ENCODE data around the gene ZNF613.
"Not testable (repeated sequence)": the region's sequence is repeated elsewhere in the genome, so short reads cannot be mapped to it uniquely, and the experiment has no call there.

- TF ChIP-seq CTCF (IDR thresholded peaks at IDR 0.05; ENCODE audit: low read depth, low read length); POLR2A (IDR thresholded peaks at IDR 0.05; ENCODE audit: extremely low read depth, insufficient read length): not testable (repeated sequence)
Observed at GRCh38 chr19:51975787-51976186, 48.5 kb downstream of the ZNF613 start.

Data from NB4 (cell line).